OCI-LY1 (cell line): ENCODE measurements around the gene ARFGAP2.

Source experiments
- EZH2 ChIP-seq: fragments of 200-600 bp; sonication (generic), shearing (Covaris generic); IDR thresholded peaks from 2 replicates; pipeline ENCODE4 v1.8.0; 2017; ENCODE audit warnings: borderline replicate concordance, mixed run types, mild to moderate bottlenecking, antibody characterized with exemption, low read length, moderate library complexity, mixed read lengths
- TF ChIP-seq, protein P1 (sequence below): fragments of 200-600 bp; sonication (generic), shearing (Covaris generic); IDR thresholded peaks from 2 replicates; pipeline ENCODE4 v1.5.1; 2017; ENCODE audit warnings: mild to moderate bottlenecking, antibody characterized with exemption, low read length, moderate library complexity, mixed read lengths

DNA sequence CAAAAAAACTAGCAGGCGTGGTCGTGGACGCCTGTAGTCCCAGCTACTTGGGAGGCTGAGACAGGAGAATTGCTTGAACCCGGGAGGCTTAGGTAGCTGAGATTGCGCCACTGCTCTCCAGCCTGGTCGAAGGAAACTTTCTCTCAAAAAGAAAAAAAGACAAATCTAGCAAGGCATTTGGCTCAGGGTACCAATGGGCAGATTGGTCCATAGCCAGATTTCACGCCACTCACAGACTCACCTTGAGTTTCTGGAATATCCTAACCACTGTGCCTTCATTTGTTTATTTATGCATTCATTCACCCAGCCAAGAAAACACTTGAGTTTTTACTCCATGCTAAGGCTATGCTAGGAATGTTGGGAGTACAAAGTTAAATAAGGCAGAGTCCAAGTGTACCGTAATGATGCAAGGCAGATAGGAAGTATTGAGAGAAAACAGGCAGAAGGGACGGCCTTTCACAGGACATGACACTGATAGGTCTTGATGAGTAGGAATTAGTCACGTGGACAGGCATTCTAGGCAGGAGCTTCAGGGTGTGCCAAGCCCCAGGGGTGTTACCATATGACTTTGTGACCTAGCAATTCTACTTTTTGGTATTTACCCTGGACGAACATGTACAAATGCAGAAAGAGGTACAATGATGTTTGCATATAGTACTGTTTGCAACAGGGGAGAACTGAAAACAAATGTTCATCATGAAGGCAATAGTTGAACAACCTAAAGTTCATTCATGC, 12.6 kb upstream of the ARFGAP2 start:
- TF ChIP-seq, protein P1, sequence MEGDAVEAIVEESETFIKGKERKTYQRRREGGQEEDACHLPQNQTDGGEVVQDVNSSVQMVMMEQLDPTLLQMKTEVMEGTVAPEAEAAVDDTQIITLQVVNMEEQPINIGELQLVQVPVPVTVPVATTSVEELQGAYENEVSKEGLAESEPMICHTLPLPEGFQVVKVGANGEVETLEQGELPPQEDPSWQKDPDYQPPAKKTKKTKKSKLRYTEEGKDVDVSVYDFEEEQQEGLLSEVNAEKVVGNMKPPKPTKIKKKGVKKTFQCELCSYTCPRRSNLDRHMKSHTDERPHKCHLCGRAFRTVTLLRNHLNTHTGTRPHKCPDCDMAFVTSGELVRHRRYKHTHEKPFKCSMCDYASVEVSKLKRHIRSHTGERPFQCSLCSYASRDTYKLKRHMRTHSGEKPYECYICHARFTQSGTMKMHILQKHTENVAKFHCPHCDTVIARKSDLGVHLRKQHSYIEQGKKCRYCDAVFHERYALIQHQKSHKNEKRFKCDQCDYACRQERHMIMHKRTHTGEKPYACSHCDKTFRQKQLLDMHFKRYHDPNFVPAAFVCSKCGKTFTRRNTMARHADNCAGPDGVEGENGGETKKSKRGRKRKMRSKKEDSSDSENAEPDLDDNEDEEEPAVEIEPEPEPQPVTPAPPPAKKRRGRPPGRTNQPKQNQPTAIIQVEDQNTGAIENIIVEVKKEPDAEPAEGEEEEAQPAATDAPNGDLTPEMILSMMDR, result no peak
- TF ChIP-seq EZH2, result no peak
